Measurements from ENCODE around the gene ATAD3B. TPM values are rescaled to one million over a fixed set of nuclear protein-coding genes. Genes with fewer than 3 reads are reported as not detected.

The ATAD3B gene
- total and polyA plus RNA-seq, 2 of the 13 experiments (the other 11 are each of a cell fraction or from before 2014, with no cell fraction given), result 9.6 to 31.1 TPM

DNA sequence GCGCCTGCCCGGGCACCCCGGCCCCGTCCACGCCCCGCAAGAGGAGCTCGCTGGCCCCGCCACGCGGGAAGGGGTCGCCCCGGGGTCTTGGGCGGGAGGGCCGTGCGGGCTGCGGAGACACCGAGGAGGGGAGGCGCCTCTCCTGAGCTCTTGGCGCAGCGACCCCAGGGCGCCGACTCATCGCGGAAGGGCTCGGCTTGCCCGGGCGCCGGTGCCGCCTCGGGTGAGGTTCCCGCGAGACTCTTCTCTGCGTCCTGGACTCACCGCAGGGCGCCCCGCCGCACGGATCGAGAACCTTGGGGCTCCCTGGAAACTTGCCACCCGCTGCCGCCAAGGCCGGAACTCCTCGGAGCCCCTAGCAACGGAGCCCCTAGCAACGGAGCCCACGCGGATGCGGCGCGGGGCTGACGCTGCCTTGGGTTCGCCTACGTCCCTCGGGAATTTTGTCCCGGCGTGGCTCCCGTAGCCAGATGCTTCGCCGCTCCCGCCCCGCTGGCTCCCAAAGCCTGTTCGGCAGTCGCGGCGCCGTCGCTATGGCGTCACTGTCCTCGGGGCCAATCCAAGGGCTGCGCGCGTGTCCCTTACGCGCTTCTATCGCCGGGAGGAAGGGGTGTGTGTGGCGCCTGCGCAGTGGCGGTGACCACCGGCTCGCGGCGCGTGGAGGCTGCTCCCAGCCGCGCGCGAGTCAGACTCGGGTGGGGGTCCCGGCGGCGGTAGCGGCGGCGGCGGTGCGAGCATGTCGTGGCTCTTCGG lies 40.1 kb downstream of the ATAD3B start, which contains the start of gene ATAD3A (continued):
- TF ChIP-seq, protein P1, sequence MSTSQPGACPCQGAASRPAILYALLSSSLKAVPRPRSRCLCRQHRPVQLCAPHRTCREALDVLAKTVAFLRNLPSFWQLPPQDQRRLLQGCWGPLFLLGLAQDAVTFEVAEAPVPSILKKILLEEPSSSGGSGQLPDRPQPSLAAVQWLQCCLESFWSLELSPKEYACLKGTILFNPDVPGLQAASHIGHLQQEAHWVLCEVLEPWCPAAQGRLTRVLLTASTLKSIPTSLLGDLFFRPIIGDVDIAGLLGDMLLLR (CRISPR knock-in tag; IDR thresholded peaks at IDR 0.05), result 0 out of 2 replicates have a peak, but pooled peaks have one; percentile 63
- TF ChIP-seq ZNF256 (CRISPR knock-in tag; conservative IDR thresholded peaks at IDR 0.05) (no peak), NFKBIZ (CRISPR knock-in tag; IDR thresholded peaks at IDR 0.05) (no peak), MIXL1 (CRISPR knock-in tag; IDR thresholded peaks at IDR 0.05) (no peak), TSC22D2 (CRISPR knock-in tag; IDR thresholded peaks at IDR 0.05; ENCODE audit: borderline replicate concordance) (no peak), ZNF747 (CRISPR knock-in tag; IDR thresholded peaks at IDR 0.05; ENCODE audit: borderline replicate concordance) (peak; percentile 66; the same call in 1 of the 2 replicates), SUZ12 (IDR thresholded peaks at IDR 0.05; ENCODE audit: low read depth, low read length) (no peak), MYC (CRISPR knock-in tag; IDR thresholded peaks at IDR 0.05; ENCODE audit: borderline replicate concordance) (peak; percentile 92), EEA1 (CRISPR knock-in tag; IDR thresholded peaks at IDR 0.05; ENCODE audit: borderline replicate concordance) (no peak), MED1 (CRISPR knock-in tag; IDR thresholded peaks at IDR 0.05) (peak; percentile 77), NBN (conservative IDR thresholded peaks at IDR 0.05) (no peak), HOXA3 (CRISPR knock-in tag; IDR thresholded peaks at IDR 0.05) (peak; percentile 99), ZNF674 (CRISPR knock-in tag; IDR thresholded peaks at IDR 0.05; ENCODE audit: low read depth) (no peak), ESRRA (CRISPR knock-in tag; IDR thresholded peaks at IDR 0.05; ENCODE audit: low read depth) (peak; percentile 54; the same call in 1 of the 2 replicates), MZF1 (CRISPR knock-in tag; IDR thresholded peaks at IDR 0.05; ENCODE audit: borderline replicate concordance) (0 out of 2 replicates have a peak, but pooled peaks have one; percentile 79), GPN1 (CRISPR knock-in tag; IDR thresholded peaks at IDR 0.05; ENCODE audit: borderline replicate concordance) (no peak), SRY (CRISPR knock-in tag; IDR thresholded peaks at IDR 0.05) (peak; percentile 94), SOX5 (CRISPR knock-in tag; IDR thresholded peaks at IDR 0.05; ENCODE audit: borderline replicate concordance) (peak; percentile 36; the same call in 1 of the 2 replicates)
- TF ChIP-seq, protein P2, sequence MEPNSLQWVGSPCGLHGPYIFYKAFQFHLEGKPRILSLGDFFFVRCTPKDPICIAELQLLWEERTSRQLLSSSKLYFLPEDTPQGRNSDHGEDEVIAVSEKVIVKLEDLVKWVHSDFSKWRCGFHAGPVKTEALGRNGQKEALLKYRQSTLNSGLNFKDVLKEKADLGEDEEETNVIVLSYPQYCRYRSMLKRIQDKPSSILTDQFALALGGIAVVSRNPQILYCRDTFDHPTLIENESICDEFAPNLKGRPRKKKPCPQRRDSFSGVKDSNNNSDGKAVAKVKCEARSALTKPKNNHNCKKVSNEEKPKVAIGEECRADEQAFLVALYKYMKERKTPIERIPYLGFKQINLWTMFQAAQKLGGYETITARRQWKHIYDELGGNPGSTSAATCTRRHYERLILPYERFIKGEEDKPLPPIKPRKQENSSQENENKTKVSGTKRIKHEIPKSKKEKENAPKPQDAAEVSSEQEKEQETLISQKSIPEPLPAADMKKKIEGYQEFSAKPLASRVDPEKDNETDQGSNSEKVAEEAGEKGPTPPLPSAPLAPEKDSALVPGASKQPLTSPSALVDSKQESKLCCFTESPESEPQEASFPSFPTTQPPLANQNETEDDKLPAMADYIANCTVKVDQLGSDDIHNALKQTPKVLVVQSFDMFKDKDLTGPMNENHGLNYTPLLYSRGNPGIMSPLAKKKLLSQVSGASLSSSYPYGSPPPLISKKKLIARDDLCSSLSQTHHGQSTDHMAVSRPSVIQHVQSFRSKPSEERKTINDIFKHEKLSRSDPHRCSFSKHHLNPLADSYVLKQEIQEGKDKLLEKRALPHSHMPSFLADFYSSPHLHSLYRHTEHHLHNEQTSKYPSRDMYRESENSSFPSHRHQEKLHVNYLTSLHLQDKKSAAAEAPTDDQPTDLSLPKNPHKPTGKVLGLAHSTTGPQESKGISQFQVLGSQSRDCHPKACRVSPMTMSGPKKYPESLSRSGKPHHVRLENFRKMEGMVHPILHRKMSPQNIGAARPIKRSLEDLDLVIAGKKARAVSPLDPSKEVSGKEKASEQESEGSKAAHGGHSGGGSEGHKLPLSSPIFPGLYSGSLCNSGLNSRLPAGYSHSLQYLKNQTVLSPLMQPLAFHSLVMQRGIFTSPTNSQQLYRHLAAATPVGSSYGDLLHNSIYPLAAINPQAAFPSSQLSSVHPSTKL (CRISPR knock-in tag; IDR thresholded peaks at IDR 0.05), result peak; percentile 73
- TF ChIP-seq, protein P3, sequence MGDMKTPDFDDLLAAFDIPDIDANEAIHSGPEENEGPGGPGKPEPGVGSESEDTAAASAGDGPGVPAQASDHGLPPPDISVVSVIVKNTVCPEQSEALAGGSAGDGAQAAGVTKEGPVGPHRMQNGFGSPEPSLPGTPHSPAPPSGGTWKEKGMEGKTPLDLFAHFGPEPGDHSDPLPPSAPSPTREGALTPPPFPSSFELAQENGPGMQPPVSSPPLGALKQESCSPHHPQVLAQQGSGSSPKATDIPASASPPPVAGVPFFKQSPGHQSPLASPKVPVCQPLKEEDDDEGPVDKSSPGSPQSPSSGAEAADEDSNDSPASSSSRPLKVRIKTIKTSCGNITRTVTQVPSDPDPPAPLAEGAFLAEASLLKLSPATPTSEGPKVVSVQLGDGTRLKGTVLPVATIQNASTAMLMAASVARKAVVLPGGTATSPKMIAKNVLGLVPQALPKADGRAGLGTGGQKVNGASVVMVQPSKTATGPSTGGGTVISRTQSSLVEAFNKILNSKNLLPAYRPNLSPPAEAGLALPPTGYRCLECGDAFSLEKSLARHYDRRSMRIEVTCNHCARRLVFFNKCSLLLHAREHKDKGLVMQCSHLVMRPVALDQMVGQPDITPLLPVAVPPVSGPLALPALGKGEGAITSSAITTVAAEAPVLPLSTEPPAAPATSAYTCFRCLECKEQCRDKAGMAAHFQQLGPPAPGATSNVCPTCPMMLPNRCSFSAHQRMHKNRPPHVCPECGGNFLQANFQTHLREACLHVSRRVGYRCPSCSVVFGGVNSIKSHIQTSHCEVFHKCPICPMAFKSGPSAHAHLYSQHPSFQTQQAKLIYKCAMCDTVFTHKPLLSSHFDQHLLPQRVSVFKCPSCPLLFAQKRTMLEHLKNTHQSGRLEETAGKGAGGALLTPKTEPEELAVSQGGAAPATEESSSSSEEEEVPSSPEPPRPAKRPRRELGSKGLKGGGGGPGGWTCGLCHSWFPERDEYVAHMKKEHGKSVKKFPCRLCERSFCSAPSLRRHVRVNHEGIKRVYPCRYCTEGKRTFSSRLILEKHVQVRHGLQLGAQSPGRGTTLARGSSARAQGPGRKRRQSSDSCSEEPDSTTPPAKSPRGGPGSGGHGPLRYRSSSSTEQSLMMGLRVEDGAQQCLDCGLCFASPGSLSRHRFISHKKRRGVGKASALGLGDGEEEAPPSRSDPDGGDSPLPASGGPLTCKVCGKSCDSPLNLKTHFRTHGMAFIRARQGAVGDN (CRISPR knock-in tag; IDR thresholded peaks at IDR 0.05), result peak; percentile 83
- TF ChIP-seq, protein P4, sequence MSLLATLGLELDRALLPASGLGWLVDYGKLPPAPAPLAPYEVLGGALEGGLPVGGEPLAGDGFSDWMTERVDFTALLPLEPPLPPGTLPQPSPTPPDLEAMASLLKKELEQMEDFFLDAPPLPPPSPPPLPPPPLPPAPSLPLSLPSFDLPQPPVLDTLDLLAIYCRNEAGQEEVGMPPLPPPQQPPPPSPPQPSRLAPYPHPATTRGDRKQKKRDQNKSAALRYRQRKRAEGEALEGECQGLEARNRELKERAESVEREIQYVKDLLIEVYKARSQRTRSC (CRISPR knock-in tag; IDR thresholded peaks at IDR 0.05; ENCODE audit: low read depth), result 0 out of 2 replicates have a peak, but pooled peaks have one; percentile 6
